Measurements from ENCODE around the gene CSNK1G1.

CSNK1G1 gene

GRCh38 chr15:64141798-64142512 is 214.0 kb downstream of the CSNK1G1 start:
- Histone ChIP-seq H3K23ac (ENCODE audit: low read length) (no peak overlapping the region), H4K8ac (ENCODE audit: low read depth, low read length) (no peak overlapping the region), H2AFZ (ENCODE audit: insufficient read depth, low read length, poor library complexity) (no peak overlapping the region), H3K79me1 (ENCODE audit: low read length) (no peaks in the 10 kb centered on the region), H3K4me2 (ENCODE audit: low read length) (no peak overlapping the region), H2BK120ac (ENCODE audit: insufficient read depth, low read length, poor library complexity) (no peak overlapping the region), H3K4ac (ENCODE audit: low read depth, low read length) (no peak overlapping the region), H4K91ac (ENCODE audit: low read depth, low read length) (no peak overlapping the region), H2BK5ac (ENCODE audit: low read depth, low read length, poor library complexity) (no peak overlapping the region), H2AK5ac (ENCODE audit: low read length) (no peak overlapping the region), H3K9ac (ENCODE audit: low read length) (no peak overlapping the region), H3K27me3 (ENCODE audit: insufficient read depth, low read length) (no peaks in the 10 kb centered on the region), H3K27ac (ENCODE audit: low read depth, low read length) (no peak overlapping the region), H3K36me3 (ENCODE audit: control insufficient read depth in 1 of 2, insufficient read depth in 2 of 2, low read length in 2 of 2) (peaks cover 29 to 31% of the 10 kb centered on the region in 2 experiments), H2BK12ac (ENCODE audit: low read length) (no peak overlapping the region), H3K14ac (ENCODE audit: low read length) (no peak overlapping the region), H3K79me2 (ENCODE audit: control insufficient read depth, insufficient read depth, low read length, poor library complexity) (no peaks in the 10 kb centered on the region), H3K9me3 (ENCODE audit: insufficient read depth, low read depth, low read length) (no peaks in the 10 kb centered on the region), H4K12ac (ENCODE audit: low read depth, low read length) (no peak overlapping the region), H3K18ac (ENCODE audit: low read length) (no peak overlapping the region), H3K4me3 (ENCODE audit: low read depth, low read length) (no peak overlapping the region), H3K4me1 (ENCODE audit: control insufficient read depth in 1 of 2, insufficient read depth in 2 of 2, low read length in 2 of 2) (no peaks in the 10 kb centered on the region)
- no CpG with 5 or more reads among the region's 8 CpGs for WGBS (ENCODE audit: extremely low coverage, insufficient coverage, insufficient read length)
- DNase-seq: no peak

DNA sequence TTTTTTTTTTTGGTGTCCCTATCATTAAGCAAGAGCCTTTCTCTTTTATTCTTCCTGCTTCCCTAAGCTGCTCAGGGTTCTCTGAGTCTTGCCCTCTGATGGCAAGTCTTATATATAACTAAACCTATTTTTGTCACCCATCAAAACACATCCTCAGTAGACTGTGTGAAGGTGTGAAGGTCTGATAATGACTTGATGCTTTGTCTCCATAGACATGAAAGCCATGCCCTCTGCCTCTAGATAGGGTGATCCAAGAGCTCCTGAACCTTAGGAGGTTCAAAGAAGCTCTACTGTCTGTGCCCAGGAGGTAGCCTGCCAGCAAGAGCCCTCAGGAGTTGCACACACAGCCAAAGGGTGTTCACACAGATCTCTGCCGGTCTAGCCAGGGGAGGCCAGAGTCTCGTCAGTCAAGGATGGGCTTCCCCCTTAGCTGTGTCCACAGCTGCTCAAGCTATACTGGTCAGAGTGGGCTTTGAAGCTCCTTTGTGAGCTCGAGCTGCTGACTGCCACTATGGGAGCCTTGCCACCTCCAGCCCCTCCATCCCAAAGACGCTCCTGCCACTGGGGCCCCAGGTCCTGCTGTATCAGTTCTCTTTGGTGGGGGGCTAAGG is 217.5 kb downstream of the CSNK1G1 start:
- no peak overlapping the region for H3K23ac ChIP-seq (ENCODE audit: low read length)
- no peak overlapping the region for H2AK5ac ChIP-seq (ENCODE audit: low read length)
- H4K8ac ChIP-seq (ENCODE audit: low read depth, low read length): no peak overlapping the region
- no peak overlapping the region for H2AFZ ChIP-seq (ENCODE audit: insufficient read depth, low read length, poor library complexity)
- H3K9ac ChIP-seq (ENCODE audit: low read length): no peak overlapping the region
- no peak overlapping the region for H3K18ac ChIP-seq (ENCODE audit: low read length)
- H3K79me2 ChIP-seq (ENCODE audit: control insufficient read depth, insufficient read depth, low read length, poor library complexity): no peaks in the 10 kb centered on the region
- no peak overlapping the region for H3K27ac ChIP-seq (ENCODE audit: low read depth, low read length)
- H2BK120ac ChIP-seq (ENCODE audit: insufficient read depth, low read length, poor library complexity): no peak overlapping the region
- no peak overlapping the region for H3K4ac ChIP-seq (ENCODE audit: low read depth, low read length)
- no peaks in the 10 kb centered on the region for H3K27me3 ChIP-seq (ENCODE audit: insufficient read depth, low read length)
- no peak overlapping the region for H4K91ac ChIP-seq (ENCODE audit: low read depth, low read length)
- no peak overlapping the region for H3K4me3 ChIP-seq (ENCODE audit: low read depth, low read length)
- H3K9me3 ChIP-seq (ENCODE audit: insufficient read depth, low read depth, low read length): no peaks in the 10 kb centered on the region
- no peak for DNase-seq
- no peak overlapping the region for H2BK12ac ChIP-seq (ENCODE audit: low read length)
- H4K12ac ChIP-seq (ENCODE audit: low read depth, low read length): no peak overlapping the region
- H3K4me1 ChIP-seq (ENCODE audit: control insufficient read depth in 1 of 2, insufficient read depth in 2 of 2, low read length in 2 of 2): no peaks in the 10 kb centered on the region
- H2BK5ac ChIP-seq (ENCODE audit: low read depth, low read length, poor library complexity): no peak overlapping the region
- no peak overlapping the region for H3K14ac ChIP-seq (ENCODE audit: low read length)
- no peaks in the 10 kb centered on the region for H3K79me1 ChIP-seq (ENCODE audit: low read length)
- no CpG with 5 or more reads among the region's 4 CpGs for WGBS (ENCODE audit: extremely low coverage, insufficient coverage, insufficient read length)
- H3K4me2 ChIP-seq (ENCODE audit: low read length): no peak overlapping the region
- peaks cover 37 to 52% of the 10 kb centered on the region in 2 experiments for H3K36me3 ChIP-seq (ENCODE audit: control insufficient read depth in 1 of 2, insufficient read depth in 2 of 2, low read length in 2 of 2)

DNA sequence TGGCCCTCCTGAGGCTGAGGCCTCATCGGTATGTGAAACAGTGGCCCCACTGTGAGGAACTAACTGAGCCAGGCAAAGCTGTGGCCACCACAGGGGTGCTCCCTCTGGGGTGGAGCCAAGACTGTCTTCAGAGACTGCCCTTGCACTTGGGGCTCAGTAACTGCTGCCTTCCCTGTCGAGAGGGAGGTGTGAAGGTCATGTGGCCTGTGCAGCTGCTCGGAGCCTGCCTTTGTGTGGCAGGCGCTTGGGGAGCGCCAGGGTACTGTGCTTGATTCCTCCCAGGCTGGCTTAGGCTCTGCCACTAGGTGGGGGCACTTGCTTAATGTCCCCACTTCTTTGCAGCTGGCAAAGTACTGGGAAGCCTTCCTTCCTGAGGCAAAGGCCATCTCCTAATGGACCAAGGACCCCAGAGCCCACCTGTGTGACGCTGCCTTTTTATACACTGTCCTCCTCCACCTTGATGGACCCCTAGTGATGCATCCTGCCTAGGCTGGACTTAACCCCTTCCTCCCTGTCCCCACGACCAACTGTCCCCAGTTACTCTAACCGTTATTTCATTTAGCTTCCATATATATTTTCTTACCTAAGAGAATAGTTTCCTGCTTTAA is 218.6 kb downstream of the CSNK1G1 start:
- Histone ChIP-seq H3K79me1 (ENCODE audit: low read length) (no peaks in the 10 kb centered on the region), H3K27ac (ENCODE audit: low read depth, low read length) (no peak overlapping the region), H3K4ac (ENCODE audit: low read depth, low read length) (no peak overlapping the region), H3K4me3 (ENCODE audit: low read depth, low read length) (peak overlapping the region; percentile 27), H4K12ac (ENCODE audit: low read depth, low read length) (no peak overlapping the region), H3K27me3 (ENCODE audit: insufficient read depth, low read length) (no peaks in the 10 kb centered on the region), H2BK120ac (ENCODE audit: insufficient read depth, low read length, poor library complexity) (no peak overlapping the region), H3K4me2 (ENCODE audit: low read length) (no peak overlapping the region), H3K9ac (ENCODE audit: low read length) (no peak overlapping the region), H2BK12ac (ENCODE audit: low read length) (no peak overlapping the region), H2AFZ (ENCODE audit: insufficient read depth, low read length, poor library complexity) (no peak overlapping the region), H3K23ac (ENCODE audit: low read length) (no peak overlapping the region), H2BK5ac (ENCODE audit: low read depth, low read length, poor library complexity) (no peak overlapping the region), H3K79me2 (ENCODE audit: control insufficient read depth, insufficient read depth, low read length, poor library complexity) (no peaks in the 10 kb centered on the region), H3K9me3 (ENCODE audit: insufficient read depth, low read depth, low read length) (no peaks in the 10 kb centered on the region), H3K4me1 (ENCODE audit: control insufficient read depth in 1 of 2, insufficient read depth in 2 of 2, low read length in 2 of 2) (no peaks in the 10 kb centered on the region), H4K8ac (ENCODE audit: low read depth, low read length) (no peak overlapping the region), H3K14ac (ENCODE audit: low read length) (no peak overlapping the region), H2AK5ac (ENCODE audit: low read length) (no peak overlapping the region), H4K91ac (ENCODE audit: low read depth, low read length) (no peak overlapping the region), H3K36me3 (ENCODE audit: control insufficient read depth in 1 of 2, insufficient read depth in 2 of 2, low read length in 2 of 2) (peaks cover 38 to 56% of the 10 kb centered on the region in 2 experiments), H3K18ac (ENCODE audit: low read length) (no peak overlapping the region)
- WGBS (ENCODE audit: extremely low coverage, insufficient coverage, insufficient read length): no CpG with 5 or more reads among the region's 8 CpGs
- no peak for DNase-seq

GRCh38 chr15:64136347-64136746 is 219.6 kb downstream of the CSNK1G1 start:
- Histone ChIP-seq H3K9me3 (ENCODE audit: insufficient read depth, low read depth, low read length) (no peaks in the 10 kb centered on the region), H3K36me3 (ENCODE audit: control insufficient read depth in 1 of 2, insufficient read depth in 2 of 2, low read length in 2 of 2) (peaks cover 41 to 61% of the 10 kb centered on the region in 2 experiments), H3K4me2 (ENCODE audit: low read length) (no peak overlapping the region), H2BK120ac (ENCODE audit: insufficient read depth, low read length, poor library complexity) (no peak overlapping the region), H4K12ac (ENCODE audit: low read depth, low read length) (no peak overlapping the region), H3K23ac (ENCODE audit: low read length) (no peak overlapping the region), H3K27me3 (ENCODE audit: insufficient read depth, low read length) (no peaks in the 10 kb centered on the region), H4K91ac (ENCODE audit: low read depth, low read length) (no peak overlapping the region), H3K4ac (ENCODE audit: low read depth, low read length) (no peak overlapping the region), H3K18ac (ENCODE audit: low read length) (no peak overlapping the region), H3K27ac (ENCODE audit: low read depth, low read length) (no peak overlapping the region), H3K79me1 (ENCODE audit: low read length) (no peaks in the 10 kb centered on the region), H3K4me3 (ENCODE audit: low read depth, low read length) (no peak overlapping the region), H2AFZ (ENCODE audit: insufficient read depth, low read length, poor library complexity) (no peak overlapping the region), H2AK5ac (ENCODE audit: low read length) (no peak overlapping the region), H2BK12ac (ENCODE audit: low read length) (no peak overlapping the region), H3K79me2 (ENCODE audit: control insufficient read depth, insufficient read depth, low read length, poor library complexity) (no peaks in the 10 kb centered on the region), H3K9ac (ENCODE audit: low read length) (no peak overlapping the region), H3K4me1 (ENCODE audit: control insufficient read depth in 1 of 2, insufficient read depth in 2 of 2, low read length in 2 of 2) (no peaks in the 10 kb centered on the region), H3K14ac (ENCODE audit: low read length) (no peak overlapping the region), H2BK5ac (ENCODE audit: low read depth, low read length, poor library complexity) (no peak overlapping the region), H4K8ac (ENCODE audit: low read depth, low read length) (no peak overlapping the region)
- no CpG with 5 or more reads among the region's 7 CpGs for WGBS (ENCODE audit: extremely low coverage, insufficient coverage, insufficient read length)
- no peak for DNase-seq
